Spleen (tissue), 7 donors: ENCODE data around the gene ZNF469.

Experiments
- POLR2A ChIP-seq, 3 donors: fragments of 450-650 bp; IDR thresholded peaks; one replicate each; pipeline ENCODE4 v1.5.1; 2017; ENCODE audit warnings: antibody characterized with exemption in 3 of 3, mild to moderate bottlenecking in 1 of 3
- TF ChIP-seq, protein P1 (sequence below), 11 experiments: fragments of 200-600 bp in 7 of 11; fragments of 450-650 bp in 4 of 11; sonication (generic) in 4 of 11; IDR thresholded peaks in 8 of 11; conservative IDR thresholded peaks in 3 of 11; 1 replicate in 7 of 11; 2 replicates in 4 of 11; pipeline versions ENCODE4 v1.4.0 to v1.8.0; 2016 to 2021; ENCODE audit warnings: antibody characterized with exemption in 11 of 11, inconsistent platforms in 4 of 11, mild to moderate bottlenecking in 1 of 11
- donor health status: DM: no; HTN: no; CAD: no; lungs with moderate emphysema.
- donor health status: DM: no; HTN: no; CAD: no.
- donor health status: DM: no; HTN: no; CAD: no.

DNA sequence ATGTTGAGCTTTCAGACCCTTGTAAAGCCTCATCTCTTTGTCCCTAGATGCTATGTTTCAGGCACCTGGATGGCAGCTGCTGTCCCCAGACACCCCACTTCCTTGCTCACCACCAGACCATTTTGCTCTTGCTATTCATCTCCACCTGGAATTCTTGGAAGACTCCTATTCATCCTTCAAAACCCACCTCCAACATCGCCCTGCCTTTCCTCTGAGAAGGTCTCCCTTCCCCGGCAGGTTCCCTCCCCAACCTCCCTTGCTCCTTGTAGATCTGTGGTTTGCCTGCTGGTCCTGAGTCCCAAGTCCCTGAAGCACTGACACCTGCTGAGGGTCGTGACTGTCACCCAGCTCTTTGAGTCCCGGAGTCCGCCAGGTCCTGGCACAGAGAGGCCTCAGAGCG lies 9.9 kb downstream of the ZNF469 start:
- TF ChIP-seq, protein P1, sequence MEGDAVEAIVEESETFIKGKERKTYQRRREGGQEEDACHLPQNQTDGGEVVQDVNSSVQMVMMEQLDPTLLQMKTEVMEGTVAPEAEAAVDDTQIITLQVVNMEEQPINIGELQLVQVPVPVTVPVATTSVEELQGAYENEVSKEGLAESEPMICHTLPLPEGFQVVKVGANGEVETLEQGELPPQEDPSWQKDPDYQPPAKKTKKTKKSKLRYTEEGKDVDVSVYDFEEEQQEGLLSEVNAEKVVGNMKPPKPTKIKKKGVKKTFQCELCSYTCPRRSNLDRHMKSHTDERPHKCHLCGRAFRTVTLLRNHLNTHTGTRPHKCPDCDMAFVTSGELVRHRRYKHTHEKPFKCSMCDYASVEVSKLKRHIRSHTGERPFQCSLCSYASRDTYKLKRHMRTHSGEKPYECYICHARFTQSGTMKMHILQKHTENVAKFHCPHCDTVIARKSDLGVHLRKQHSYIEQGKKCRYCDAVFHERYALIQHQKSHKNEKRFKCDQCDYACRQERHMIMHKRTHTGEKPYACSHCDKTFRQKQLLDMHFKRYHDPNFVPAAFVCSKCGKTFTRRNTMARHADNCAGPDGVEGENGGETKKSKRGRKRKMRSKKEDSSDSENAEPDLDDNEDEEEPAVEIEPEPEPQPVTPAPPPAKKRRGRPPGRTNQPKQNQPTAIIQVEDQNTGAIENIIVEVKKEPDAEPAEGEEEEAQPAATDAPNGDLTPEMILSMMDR (IDR thresholded peaks at IDR 0.05 in 8 of 11, conservative IDR thresholded peaks at IDR 0.05 in 3 of 11), result no peak
- no peak for TF ChIP-seq POLR2A (IDR thresholded peaks at IDR 0.05)
